DND-41 (cell line): ENCODE results near the gene RFXAP.

Source experiments
- ATAC-seq: fragments of 200-7000 bp; cut with Tn5 transposase; 3 replicates; pipeline ENCODE4 v1.9.1; 2021; ENCODE audit warnings: low read depth; ENCODE audit not compliant: insufficient read depth
- DNase-seq: peaks from one replicate; pipeline ENCODE4 v3.0.0-alpha.2; 2020
- H2AFZ ChIP-seq: 2 replicates; pipeline ENCODE4 v1.6.0; 2012; ENCODE audit warnings: low read depth, low read length
- H3K27ac ChIP-seq: 2 replicates; pipeline ENCODE4 v1.5.1; 2012; ENCODE audit warnings: low read length, inconsistent platforms
- H3K27me3 ChIP-seq: fragments of 200-600 bp; sonication (generic); 2 replicates; pipeline ENCODE4 v1.6.0; 2012; ENCODE audit warnings: low read length, mild to moderate bottlenecking, inconsistent platforms; ENCODE audit not compliant: insufficient read depth, poor library complexity
- H3K36me3 ChIP-seq: 2 replicates; pipeline ENCODE4 v1.5.1; 2012; ENCODE audit warnings: low read length, inconsistent platforms; ENCODE audit not compliant: insufficient read depth
- H3K4me1 ChIP-seq: 2 replicates; pipeline ENCODE4 v1.5.1; 2012; ENCODE audit warnings: mild to moderate bottlenecking, low read length; ENCODE audit not compliant: insufficient read depth
- H3K4me2 ChIP-seq: 2 replicates; pipeline ENCODE4 v1.6.0; 2012; ENCODE audit warnings: mild to moderate bottlenecking, moderate library complexity, low read length, inconsistent platforms; ENCODE audit not compliant: insufficient read depth
- H3K4me3 ChIP-seq, 2 experiments: fragments of 200-600 bp in 1 of 2; shearing (Covaris generic) in 1 of 2; 2 replicates each; pipeline ENCODE4 v1.5.1; 2012 to 2016; ENCODE audit warnings: inconsistent platforms in 2 of 2, low read length in 2 of 2, mild to moderate bottlenecking in 2 of 2, low read depth in 1 of 2, moderate library complexity in 1 of 2
- H3K79me2 ChIP-seq: 2 replicates; pipeline ENCODE4 v1.6.0; 2012; ENCODE audit warnings: low read length, inconsistent platforms; ENCODE audit not compliant: insufficient read depth
- H3K9ac ChIP-seq: 2 replicates; pipeline ENCODE4 v1.6.0; 2012; ENCODE audit warnings: low read depth, mild to moderate bottlenecking, inconsistent platforms, low read length, moderate library complexity
- H3K9me3 ChIP-seq: 2 replicates; pipeline ENCODE4 v1.5.1; 2012; ENCODE audit warnings: low read length, moderate library complexity, mild to moderate bottlenecking, inconsistent platforms; ENCODE audit not compliant: insufficient read depth, severe bottlenecking
- H4K20me1 ChIP-seq: 2 replicates; pipeline ENCODE4 v1.6.0; 2012; ENCODE audit warnings: low read length; ENCODE audit not compliant: insufficient read depth
- EZH2 ChIP-seq: IDR thresholded peaks from 3 replicates; pipeline ENCODE4 v1.6.1; 2012; ENCODE audit warnings: borderline replicate concordance, low read depth, mild to moderate bottlenecking, moderate library complexity, low read length, inconsistent platforms; ENCODE audit not compliant: severe bottlenecking
- TF ChIP-seq, protein P1 (sequence below): IDR thresholded peaks from 2 replicates; pipeline ENCODE4 v1.5.1; 2012; ENCODE audit warnings: borderline replicate concordance, low read length, moderate library complexity, mild to moderate bottlenecking; ENCODE audit not compliant: poor library complexity, severe bottlenecking; ENCODE audit errors: extremely low read depth

The RFXAP gene

DNA sequence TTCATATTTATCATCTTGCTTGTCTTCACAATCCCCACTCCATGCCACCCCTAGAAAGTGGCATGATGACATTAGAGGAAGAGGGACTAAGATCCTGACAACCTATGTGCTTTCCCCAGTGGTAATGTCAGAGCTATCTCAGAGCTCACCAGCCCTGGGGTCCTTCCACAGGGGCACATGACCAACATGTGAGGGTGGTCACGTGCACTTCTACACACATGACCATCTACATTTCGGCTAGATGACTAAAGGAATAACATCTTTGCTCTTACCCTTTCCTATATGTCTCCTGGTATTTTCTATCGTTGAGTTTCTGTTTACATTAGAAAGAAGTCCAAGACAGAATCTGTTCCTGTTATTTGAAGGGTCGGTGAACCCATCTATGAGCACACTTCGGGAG lies 46.2 kb downstream of the RFXAP start:
- no peak overlapping the region for H3K9ac ChIP-seq
- no peaks in the 10 kb centered on the region for H3K4me1 ChIP-seq
- no peak overlapping the region for H3K27ac ChIP-seq
- no peak for DNase-seq
- H3K4me2 ChIP-seq = no peak overlapping the region
- H3K27me3 ChIP-seq = peaks cover 21% of the 10 kb centered on the region
- no peak overlapping the region for H3K4me3 ChIP-seq
- no peak overlapping the region for H2AFZ ChIP-seq
- H3K9me3 ChIP-seq = no peaks in the 10 kb centered on the region
- no peaks in the 10 kb centered on the region for H4K20me1 ChIP-seq
- TF ChIP-seq EZH2 = no peak
- TF ChIP-seq, protein P1, sequence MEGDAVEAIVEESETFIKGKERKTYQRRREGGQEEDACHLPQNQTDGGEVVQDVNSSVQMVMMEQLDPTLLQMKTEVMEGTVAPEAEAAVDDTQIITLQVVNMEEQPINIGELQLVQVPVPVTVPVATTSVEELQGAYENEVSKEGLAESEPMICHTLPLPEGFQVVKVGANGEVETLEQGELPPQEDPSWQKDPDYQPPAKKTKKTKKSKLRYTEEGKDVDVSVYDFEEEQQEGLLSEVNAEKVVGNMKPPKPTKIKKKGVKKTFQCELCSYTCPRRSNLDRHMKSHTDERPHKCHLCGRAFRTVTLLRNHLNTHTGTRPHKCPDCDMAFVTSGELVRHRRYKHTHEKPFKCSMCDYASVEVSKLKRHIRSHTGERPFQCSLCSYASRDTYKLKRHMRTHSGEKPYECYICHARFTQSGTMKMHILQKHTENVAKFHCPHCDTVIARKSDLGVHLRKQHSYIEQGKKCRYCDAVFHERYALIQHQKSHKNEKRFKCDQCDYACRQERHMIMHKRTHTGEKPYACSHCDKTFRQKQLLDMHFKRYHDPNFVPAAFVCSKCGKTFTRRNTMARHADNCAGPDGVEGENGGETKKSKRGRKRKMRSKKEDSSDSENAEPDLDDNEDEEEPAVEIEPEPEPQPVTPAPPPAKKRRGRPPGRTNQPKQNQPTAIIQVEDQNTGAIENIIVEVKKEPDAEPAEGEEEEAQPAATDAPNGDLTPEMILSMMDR = no peak
- ATAC-seq = no peak
- H3K36me3 ChIP-seq = no peaks in the 10 kb centered on the region
- H3K79me2 ChIP-seq = no peaks in the 10 kb centered on the region

DNA sequence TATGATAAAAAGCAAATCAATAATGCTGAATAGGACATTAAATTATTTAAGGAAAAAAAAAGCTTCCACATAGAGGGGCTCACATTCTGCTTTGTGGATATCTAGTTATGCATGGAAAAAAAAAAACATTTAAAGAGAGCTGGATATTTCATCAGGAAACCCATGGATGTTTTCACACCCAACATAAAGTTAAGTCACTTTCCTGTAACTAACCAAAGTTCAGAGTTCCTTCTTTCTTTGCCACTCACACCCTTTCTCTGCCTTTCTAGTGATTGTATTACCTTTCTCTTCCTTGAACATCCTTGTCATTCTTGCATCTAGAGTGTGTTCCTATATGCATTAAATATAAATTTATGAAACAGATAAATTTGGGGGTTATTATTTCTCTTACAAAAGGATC lies 47.2 kb downstream of the RFXAP start:
- no peak overlapping the region for H2AFZ ChIP-seq
- TF ChIP-seq, protein P1 = no peak
- no peak for TF ChIP-seq EZH2
- H3K27ac ChIP-seq = no peak overlapping the region
- no peak overlapping the region for H3K4me3 ChIP-seq
- no peaks in the 10 kb centered on the region for H3K9me3 ChIP-seq
- no peaks in the 10 kb centered on the region for H4K20me1 ChIP-seq
- H3K36me3 ChIP-seq = no peaks in the 10 kb centered on the region
- peaks cover 24% of the 10 kb centered on the region for H3K27me3 ChIP-seq
- no peak overlapping the region for H3K9ac ChIP-seq
- H3K4me1 ChIP-seq = no peaks in the 10 kb centered on the region
- ATAC-seq (no peak), DNase-seq (no peak)
- no peak overlapping the region for H3K4me2 ChIP-seq
- no peaks in the 10 kb centered on the region for H3K79me2 ChIP-seq

DNA sequence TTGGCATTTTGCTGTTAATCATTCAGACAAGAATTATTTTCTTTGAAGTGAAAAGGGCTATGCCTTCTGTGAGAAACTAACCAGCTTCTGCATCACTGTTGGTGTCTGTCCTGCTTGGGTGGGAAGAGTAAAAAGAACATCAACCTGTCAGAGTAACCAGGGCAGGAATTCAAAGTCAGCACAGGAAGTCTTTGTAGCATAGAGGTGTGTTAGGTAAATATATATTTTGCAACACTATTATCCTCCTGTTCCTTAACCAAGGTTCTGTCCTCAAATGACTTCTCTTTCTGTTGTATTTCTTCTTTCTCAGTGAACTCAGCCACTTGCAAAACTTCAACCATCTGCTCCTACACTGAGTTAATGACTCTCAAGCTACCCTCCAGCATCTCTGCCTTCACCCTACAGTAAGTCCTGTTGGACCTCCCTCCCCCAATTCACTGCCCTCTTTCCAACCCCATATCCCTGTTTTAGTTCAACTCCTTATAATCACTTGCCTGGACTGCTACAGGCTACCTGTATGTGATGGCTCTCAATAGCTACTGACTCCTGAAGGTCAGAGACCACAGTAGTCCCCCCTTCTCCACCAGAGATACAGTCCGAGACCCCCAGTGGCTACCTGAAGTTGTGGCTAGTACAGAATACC lies 51.1 kb downstream of the RFXAP start:
- Histone ChIP-seq H3K36me3 (no peaks in the 10 kb centered on the region), H3K9ac (no peak overlapping the region), H3K9me3 (no peaks in the 10 kb centered on the region), H3K79me2 (no peaks in the 10 kb centered on the region), H2AFZ (no peak overlapping the region), H3K4me2 (no peak overlapping the region), H3K27me3 (peaks cover 16% of the 10 kb centered on the region), H3K4me3 (no peak overlapping the region), H3K4me1 (no peaks in the 10 kb centered on the region), H3K27ac (no peak overlapping the region), H4K20me1 (no peaks in the 10 kb centered on the region)
- TF ChIP-seq, protein P1 = no peak
- TF ChIP-seq EZH2 = no peak
- ATAC-seq (no peak), DNase-seq (no peak)

DNA sequence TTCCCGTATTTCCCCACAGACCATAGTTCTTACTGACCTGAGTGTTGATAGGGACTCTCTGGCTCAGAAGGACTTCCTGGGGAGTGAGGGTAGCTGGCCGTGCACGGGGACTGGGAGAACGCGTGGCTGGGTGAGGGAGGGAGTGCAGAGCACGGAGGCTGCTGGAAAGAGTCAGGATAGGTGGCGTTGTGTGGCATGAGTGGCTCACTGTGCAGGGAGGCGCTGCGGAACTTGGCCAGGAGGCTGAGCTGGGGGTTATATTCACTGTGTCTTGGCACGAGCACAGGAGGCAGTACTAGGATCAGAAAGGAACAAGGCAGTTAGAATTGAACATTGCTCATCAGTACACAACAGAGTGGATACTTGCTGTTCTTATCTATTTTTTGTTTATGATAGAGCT lies 53.6 kb downstream of the RFXAP start:
- no peak for TF ChIP-seq EZH2
- TF ChIP-seq, protein P1 = no peak
- Histone ChIP-seq H2AFZ (no peak overlapping the region), H3K27me3 (peaks cover 9% of the 10 kb centered on the region), H3K4me3 (no peak overlapping the region), H3K79me2 (no peaks in the 10 kb centered on the region), H3K4me1 (no peaks in the 10 kb centered on the region), H3K9me3 (no peaks in the 10 kb centered on the region), H3K27ac (no peak overlapping the region), H4K20me1 (no peaks in the 10 kb centered on the region), H3K4me2 (no peak overlapping the region), H3K9ac (no peak overlapping the region), H3K36me3 (no peaks in the 10 kb centered on the region)
- no peak for DNase-seq
- ATAC-seq = no peak
